GM21529 (cell line): Measurements from ENCODE around the gene TAPT1.

Experiments used
- ATAC-seq: cut with Tn5 transposase; IDR thresholded peaks from one replicate; pipeline ENCODE4 v1.9.1; 2021; ENCODE audit not compliant: unreplicated experiment

Gene TAPT1

DNA sequence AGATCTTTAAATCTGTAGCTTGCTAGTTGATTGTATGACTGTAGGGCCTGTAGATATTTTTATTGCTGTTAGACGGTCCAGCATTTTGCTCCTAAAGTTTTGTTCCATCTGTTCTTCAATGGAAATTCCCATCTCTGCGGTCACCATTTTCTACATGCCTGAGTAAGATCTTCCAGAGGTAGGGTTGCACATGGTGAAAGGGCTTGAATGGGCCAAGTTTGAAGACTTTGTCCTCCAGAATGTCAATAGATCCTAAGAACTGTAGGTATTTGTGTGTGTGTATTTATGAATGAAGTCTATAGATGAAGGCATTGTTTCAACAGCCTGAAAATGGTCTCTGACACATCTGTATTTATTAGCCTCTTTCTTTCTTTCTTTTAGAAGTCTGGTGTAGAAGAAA is 22.3 kb upstream of the TAPT1 start:
- no peak for ATAC-seq

DNA sequence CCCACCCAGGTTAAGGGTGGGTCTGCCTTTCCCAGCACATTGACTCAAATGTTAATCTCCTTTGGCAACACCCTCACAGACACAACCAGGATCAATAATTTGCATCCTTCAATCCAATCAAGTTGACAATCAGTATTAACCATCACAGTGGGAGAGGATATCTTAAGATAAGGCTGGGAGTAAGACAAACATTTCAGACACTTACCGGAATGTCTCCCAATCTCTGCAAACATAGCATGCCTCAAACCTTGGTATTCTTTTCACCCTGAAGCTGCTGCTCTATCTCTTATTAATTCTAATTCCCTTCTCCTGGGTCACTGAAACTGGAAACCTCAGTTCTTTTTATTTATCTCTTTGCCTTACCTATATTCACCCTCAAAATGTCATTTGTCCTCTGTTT is 19.0 kb upstream of the TAPT1 start:
- ATAC-seq = no peak

DNA sequence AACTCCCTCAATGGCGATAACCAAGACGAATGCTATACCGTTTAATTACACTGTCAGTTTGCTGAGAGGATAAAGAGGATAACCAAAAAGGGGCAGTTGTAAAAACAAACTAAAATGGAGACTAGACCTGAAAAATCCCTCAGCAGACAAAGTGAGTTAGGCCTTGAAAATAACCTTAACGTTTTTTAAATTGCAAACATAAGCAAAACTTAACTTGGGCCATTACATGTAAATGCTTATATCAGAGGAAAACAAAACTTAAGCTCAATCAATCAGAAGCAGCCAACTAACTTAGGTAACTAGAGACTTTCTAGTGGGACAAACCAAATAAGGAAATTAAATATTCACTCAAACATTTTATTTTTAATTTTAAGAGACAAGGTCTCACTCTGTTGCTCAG is 17.0 kb upstream of the TAPT1 start:
- no peak for ATAC-seq

DNA sequence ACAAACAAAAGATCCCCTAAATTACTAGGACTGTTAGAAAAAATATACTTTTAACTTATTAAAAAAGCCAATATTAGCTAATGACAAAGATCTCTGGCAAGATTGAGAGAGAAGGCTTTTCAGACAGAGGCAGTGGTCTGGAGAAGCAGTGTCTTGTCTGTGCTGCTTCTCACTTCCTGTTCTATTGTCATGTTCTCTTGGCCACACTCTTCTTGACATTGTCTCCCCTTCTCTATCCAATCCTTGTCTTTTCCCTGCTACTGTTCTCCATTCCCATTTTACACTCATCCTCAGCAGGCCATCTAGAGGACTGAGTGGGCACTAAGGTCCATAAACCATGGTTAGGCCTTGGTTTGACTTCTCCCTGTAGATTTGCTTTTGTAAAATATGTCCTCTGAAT is 14.0 kb upstream of the TAPT1 start:
- no peak for ATAC-seq

DNA sequence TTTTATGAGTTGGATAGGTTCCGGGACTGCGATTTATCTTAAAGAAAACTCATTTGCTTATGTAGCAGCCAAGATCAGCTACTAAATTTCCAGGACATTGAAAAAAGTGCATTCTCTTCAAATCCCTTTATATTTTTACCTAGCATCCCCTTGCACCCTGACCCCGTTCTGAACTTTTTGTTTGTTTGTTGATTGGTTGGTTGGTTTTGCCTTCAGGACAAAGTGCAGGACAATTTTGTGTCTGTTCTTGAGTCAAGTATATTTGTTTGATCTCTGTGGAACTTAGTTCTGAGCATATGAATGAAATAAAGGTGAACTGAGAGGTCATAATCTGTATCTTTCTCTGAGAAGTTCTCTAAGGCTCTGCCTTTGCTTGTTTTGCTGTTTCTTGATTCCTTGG is 12.8 kb upstream of the TAPT1 start:
- no peak for ATAC-seq

DNA sequence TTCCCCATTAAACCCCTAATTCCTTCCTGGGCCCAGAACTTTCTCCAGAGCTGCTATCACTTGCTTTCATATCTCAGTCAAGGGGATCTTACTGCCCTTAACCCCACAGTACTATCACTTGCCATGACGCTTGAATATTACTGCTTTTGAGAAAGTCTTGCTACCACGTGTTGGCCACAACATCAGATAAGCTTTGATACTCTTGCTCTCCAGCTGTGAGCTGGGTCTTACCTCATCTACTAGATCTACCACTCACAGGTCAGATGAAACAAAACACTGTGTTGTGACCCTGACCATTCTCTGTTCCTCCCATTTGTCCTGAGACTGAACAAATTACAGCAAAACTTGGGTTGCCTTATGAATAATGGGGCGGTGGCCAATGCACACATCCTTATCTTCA is 12.1 kb upstream of the TAPT1 start:
- ATAC-seq = no peak

DNA sequence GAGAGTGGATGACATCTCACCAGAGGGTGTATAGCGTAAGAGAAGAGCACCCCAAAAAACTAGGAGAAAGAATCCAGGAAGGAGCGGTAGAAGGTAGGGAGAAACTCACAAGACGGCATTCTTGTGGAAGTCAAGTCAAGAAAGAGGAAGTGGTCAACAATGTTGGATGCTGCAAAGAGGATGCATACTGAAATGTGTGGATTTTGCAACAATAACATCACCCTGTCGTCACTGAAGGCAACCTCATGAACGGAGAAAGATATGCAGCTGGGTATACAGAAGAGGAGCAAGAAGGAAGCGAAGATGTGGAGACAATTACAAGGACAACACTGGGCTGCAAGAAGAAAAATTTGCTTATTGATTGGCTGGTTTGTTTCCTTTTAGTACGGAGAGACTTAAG is 11.4 kb upstream of the TAPT1 start:
- ATAC-seq = no peak

DNA sequence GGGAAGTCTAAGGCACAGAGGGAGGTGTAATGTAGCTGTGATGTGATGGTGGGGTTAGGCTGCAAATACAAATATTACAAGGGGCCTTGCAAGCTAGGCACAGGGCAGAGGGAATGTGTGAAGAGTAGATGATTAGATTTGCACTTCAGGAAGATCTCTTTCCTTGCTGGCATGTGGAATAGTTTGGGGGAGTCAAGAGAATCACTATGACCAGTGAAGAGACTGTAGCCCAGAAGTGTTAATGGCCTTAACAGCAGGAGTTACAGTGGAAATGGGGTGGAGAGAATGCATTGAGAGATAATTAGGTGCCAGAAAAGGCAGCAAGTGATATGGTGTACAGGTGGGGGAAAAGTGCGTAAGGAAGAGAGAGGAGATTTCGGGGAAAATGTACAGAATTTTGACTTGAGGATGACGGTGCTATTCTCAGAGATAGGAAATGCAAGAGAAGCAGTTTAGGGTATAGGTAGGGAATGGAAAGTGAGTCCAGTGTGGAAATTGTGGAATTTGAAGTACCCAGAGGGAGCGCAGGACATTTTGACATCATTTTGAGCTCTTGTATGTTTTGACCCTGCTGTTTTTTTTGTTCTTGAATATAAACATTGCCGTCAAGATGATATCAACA is 10.2 kb upstream of the TAPT1 start:
- ATAC-seq = no peak

DNA sequence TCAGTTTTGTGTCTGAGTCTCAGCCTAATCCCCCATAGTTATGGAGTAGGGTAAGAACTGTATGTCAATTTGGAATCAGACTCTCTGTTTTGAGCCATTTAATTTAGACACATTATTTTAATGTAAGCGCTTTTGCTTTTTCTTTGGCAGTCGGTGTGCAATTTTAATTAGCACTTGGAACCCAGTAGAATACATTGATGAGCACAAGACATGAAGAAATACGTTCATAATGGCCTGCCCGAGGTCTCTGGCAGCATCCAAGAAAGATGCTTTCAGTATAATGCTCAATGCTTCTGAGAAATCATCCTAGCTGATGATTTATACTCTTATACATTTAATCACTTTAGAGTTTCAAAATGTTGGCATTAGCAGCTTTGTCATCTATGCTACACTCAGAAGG is 8.9 kb upstream of the TAPT1 start:
- ATAC-seq = no peak

DNA sequence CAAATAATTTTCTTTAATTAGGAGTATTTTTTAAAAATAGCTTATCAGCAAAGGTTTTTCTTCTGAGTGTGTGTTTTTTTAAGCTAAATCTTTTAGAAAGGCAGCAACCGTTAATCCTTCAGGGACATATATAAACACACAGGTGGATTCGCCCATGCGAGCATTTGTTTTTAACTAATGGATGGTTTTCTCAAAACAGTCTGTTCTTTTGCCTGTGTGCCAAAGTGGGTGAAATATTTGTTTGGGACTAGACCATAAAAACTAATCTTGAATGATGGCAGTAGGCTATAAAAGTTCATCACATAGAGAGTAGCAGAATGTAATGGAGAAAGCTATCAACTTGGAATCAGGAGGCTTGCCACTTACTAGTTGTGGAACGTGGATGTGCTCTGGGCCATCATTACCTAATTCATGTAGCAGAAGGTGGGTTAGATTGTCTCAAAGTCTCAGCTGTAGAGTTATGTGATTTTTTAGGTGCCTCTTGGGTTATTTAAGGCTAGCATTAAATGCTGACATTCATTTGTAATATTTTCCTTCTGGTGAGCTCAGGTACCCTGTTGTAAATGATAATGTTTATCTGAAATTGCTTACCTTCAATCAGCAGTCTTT is 7.4 kb upstream of the TAPT1 start:
- ATAC-seq = no peak

DNA sequence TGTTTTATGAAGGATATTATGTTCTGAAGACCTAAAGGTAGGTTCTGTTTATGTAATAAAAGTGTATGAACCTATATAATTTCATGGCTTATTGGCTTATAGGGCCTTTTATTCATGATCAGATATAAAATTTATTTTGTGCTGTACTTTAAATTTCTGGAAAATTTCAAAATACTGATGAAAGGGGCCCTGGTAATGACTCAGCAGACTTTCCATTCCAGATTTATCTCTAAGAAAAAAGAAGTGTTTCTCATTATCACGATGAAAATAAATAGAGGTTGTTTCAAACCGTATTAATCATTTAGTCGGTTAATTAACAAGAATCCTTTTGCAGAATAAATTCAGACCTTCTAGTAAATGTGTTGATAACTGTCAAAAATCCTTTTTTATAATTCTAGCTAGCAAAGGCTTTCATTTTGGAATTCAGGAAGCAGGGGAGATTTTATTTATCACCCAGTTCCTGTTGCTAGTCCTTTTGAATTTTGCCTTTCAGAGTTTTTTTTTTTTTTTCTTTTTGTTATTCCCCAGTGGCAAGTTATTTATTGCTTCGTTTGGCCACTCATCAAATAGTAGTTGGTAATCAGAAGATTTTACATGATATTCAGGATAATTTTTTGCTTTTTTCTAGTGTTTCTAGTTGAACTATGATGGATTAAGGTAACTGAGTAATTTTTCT is 5.4 kb upstream of the TAPT1 start:
- no peak for ATAC-seq

DNA sequence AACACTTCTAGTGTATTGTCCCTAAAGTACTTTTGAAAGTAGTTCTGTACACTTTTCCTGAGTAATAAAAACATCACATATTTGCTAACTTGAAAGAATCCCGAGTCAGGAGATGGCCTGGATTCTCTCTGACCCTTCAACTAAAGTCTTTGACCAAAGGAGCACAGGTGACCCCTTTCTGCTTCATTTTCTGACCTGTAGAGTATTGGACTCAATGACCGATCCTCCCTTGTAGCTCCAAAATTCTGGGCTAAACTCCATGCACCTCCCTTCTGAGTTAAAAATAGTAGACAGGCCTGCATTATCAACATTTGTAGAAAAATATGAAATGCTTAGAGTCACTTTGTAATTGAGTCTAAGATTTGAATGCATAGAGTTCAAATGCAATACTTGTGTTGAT is 4.0 kb upstream of the TAPT1 start:
- ATAC-seq = no peak

DNA sequence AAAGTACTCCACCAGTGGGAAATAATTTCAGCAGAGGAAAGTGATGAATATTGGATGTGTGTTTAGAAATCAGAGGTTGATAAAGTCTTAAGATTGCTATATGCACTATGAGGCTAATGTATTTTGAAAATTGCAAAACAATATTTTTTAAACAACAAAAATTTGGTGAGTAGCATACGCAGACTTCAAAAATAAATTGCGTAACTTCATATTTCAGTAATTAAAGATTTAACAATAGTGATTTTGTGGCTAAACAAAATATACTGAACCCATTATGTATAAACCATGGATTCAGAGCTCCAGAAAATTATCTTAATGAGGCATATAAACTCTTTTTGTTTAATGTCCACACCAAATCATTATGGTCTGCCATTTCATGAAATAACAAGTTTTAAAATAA is 3.3 kb upstream of the TAPT1 start:
- no peak for ATAC-seq

DNA sequence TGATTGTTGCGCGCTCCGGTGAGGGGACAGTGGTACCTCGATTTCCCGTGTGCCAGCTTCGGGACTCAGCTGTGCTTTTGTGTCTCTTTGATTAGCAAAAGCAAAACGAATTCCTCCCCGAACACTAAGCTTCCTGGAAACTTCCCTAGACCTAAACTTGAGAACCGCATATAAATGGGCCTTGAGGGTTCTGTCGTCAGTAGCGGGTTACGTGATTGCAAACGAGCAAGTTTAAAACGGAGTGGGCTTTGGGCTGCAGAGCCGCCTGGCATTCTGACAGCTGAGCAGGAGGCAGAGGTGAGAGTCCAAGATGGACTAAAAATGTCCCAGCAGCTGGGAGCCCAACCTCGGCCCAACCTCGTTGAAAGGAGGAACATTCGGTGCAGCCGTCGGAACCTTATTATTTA is 1.2 kb upstream of the TAPT1 start:
- ATAC-seq = peak; percentile 2

DNA sequence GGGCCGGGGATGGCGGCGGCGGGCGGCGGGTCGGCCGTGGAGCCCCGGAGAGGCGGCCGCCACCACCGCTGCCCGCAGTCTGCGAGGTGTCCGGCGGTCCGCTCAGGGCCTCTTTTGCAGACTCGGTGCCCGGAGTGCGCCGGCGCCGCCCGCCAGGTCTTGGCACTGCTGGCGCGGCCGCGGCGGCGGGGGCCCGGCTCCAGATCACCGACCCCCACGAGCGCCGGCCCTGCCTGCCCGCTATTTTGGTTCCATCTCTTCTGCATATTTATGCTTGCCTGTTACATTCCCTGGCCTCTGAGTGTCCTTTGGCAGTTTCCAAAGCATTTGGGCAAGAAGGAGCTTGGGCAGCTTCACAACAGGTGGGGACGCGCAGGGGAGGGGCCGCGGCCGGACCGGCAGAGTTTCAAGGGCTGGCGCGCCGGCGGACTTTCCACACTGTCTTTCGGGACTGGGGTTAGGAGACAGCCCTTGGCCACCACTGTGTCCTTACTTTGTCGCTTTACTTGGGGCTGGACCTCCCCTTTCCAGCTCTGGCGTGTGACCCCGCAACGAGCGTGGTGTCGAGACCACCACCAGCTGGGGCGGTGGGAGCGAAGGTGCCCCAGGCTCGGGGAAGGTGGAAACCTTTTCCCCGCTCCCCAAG is 668 bp upstream of the TAPT1 start:
- ATAC-seq = peak; percentile 38

DNA sequence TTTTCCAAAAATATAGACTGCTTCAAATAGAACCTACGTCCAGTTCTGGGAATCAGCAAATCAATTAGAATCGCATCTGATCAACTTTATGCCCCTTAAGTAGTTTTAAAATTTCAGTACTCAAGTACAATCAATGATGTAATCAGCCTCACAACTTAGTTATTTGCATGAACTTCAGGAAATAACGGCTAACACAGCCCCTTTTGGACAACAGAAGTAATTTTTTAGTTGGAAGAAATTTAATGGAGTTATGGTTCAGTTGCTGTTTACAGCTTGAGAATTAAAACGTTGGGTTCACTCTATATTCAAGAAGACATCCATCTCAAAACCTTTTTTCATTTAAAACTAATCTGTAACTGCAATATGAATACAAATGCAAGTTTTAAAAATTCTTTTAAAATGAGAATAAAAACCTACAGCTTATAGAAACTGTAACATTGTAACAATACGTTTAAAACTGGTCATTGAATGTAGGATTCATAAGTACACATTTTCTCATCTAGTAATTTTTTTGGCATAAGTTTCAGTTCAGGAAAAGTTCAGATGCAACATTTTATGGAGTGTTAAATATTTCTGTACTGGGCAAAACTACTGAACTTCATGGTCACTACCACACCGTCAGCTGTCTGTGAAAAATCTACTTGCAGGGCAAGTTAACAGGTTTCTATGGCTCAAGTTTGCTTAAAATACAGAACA is 956 bp downstream of the TAPT1 start:
- ATAC-seq = no peak

DNA sequence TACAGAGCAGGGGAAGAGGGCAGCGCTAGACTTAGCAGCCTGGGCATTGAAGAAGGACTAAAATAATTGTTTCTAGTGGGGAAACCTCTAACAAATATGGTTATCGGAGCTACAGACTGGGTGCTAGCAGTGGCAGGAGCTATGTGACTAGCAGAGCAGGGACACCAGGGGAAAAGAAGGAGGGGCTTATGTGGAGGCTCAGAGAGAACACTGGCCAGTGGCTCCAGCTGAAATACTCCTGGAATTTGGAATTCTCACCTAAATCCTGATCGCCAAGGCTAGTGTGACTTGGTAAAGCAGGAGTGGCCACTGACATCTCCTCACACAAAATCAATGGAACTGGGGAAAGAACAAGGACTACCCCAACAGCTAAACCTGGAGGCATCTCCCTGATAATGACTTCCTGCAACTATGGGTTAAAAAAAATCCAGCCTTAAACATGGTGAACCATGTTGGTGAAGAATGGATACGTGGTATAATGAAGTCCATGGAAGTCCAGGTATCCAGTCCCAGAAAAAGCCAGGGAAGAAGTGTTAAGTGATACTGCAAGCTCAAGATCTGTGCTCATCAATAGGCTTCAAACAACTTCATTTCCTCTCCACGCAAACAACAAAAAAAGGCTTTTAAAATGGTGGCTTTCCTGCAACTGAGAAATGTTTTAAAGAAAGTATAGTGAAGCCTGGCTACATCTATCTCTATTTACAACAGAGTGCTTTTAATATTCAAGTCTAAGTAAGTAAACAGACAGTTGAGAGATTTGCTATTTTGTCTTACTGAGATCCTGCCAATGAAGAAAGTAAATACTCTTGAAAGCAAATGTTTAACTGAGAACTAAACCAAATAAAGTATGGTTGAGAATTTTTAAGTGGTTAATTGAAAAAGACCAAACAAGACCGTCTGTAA is 1.8 kb downstream of the TAPT1 start:
- ATAC-seq = no peak

DNA sequence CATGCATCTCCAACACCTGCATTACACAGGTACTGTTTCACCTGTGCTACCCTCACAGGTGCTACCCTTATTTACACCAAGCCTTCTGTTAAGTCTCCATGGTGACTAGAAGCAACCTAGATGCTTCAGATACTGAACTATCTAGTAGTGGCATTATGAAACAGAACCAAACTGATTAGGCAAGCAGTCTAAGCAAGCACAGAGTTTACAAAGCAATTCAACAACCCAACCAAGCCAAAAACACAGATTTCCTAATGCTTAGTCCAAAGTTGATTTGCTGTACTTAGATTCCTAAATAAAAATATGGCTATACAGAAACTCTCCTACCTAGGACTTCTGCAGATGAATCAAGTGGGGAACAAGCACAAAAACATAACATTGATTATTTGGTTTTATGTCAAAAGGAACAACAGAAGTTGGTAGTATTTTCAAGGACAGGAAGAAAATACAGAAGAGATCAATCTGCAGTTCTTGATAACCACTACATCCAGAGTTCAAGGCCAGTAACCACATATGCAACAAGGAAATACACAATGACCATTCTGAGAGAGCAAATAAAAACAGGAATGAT is 3.2 kb downstream of the TAPT1 start:
- ATAC-seq = no peak

DNA sequence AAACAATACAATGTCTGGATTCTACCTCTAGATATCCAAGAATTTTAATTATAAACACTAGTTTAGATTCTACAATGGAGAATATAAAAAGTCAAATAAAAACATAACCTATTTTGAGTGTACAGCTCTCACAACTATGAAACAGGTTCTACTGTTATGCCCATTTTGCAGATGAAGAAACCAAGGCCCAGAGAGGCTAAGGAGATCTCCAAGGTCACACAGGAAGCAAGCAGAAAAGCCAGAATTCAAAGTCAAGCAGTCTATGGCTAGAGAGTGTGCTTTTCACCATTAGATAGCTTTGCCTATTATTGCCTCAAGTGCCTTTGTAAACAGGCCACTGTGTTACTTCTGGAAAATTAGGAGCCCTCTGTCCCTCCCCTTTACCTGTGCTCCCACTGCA is 7.3 kb downstream of the TAPT1 start:
- ATAC-seq = no peak

DNA sequence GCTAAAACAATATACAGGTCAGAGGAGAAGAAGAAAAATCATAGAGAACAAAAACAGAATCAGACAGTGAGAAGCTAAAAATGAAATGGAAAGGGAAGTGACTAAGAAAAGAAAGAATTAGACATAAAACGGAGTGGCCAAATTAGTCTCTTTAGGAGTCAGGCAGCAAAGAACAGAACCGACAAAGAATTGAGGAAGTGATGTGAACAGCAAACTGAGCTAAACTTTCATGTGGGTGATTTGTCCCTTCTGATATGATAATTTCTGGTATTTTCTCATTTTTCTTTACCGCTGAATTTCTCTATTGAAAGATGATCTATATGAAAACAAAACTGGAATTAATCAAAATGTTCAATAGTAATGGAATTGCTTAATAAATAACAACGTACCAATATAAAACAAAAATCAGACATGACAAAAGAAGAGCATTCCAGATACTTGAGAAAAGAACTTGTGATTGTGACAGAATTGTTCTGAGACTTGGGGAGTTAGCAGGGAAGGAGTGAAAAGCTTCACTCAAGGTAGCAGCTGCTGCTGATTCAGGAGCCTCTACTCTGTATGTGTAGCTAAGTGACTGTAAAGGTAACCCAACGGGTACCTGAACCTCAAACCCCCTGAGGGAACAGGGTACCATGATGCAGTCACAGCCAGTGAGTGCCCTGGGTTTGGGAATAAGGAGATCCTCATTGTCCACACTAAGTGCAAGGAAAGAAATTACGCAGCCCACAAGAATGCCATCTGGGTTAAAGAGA is 8.8 kb downstream of the TAPT1 start:
- ATAC-seq = peak; percentile 78
